A673 (cell line): Measurements from ENCODE around the gene SLC38A9.

Source experiments
- CTCF ChIP-seq: fragments of 300-800, 200-600 bp; sonication (generic); conservative IDR thresholded peaks from 2 replicates; pipeline ENCODE4 v1.5.1; 2017; ENCODE audit warnings: low read depth, mild to moderate bottlenecking, antibody characterized with exemption, low read length, moderate library complexity, mixed read lengths
- EZH2 ChIP-seq: fragments of 200-600 bp; sonication (generic); IDR thresholded peaks from 2 replicates; pipeline ENCODE4 v1.6.1; 2017; ENCODE audit warnings: borderline replicate concordance, low read depth, mild to moderate bottlenecking, mixed read lengths, antibody characterized with exemption, low read length; ENCODE audit not compliant: poor library complexity, severe bottlenecking

GRCh38 chr5:55620009-55620765, 91.9 kb downstream of the SLC38A9 start:
- no peak for TF ChIP-seq CTCF
- TF ChIP-seq EZH2 = no peak
